Activated CD8-positive, alpha-beta T cell treated with anti-CD3 and anti-CD28 coated beads, Interleukin-2, amount 10 ng/mL, durations not matched to agents 7 days and 5 days (primary cell): ENCODE measurements around the gene CIZ1. TPM values are rescaled to one million over a fixed set of nuclear protein-coding genes. Genes with fewer than 3 reads are reported as not detected.

Experiments
- ATAC-seq: fragments of 150-1000 bp; cut with Tn5 transposase; one replicate; pipeline ENCODE4 v1.10.0; 2021; ENCODE audit warnings: moderate library complexity
- CTCF ChIA-PET: fragments of 350-600 bp; sonication (Branson Sonifier 250); formaldehyde crosslinking; loops from one replicate; lab custom pipeline; 2021; ENCODE audit warnings: antibody characterized with exemption; lab: Charles Lee
- POLR2A ChIA-PET: fragments of 350-600 bp; sonication (Branson Sonifier 250); formaldehyde crosslinking; loops from one replicate; lab custom pipeline; 2021; ENCODE audit warnings: antibody characterized with exemption; lab: Charles Lee
- DNase-seq: peaks from one replicate; pipeline ENCODE4 v3.0.0-alpha.2; 2020
- H3K27ac Mint-ChIP-seq: one replicate; pipeline ENCODE4 v1.8.0; 2021; ENCODE audit warnings: mild to moderate bottlenecking, mixed read lengths
- H3K27me3 Mint-ChIP-seq: one replicate; pipeline ENCODE4 v1.8.0; 2021; ENCODE audit warnings: low read depth, mixed read lengths
- H3K36me3 Mint-ChIP-seq: one replicate; pipeline ENCODE4 v1.8.0; 2021; ENCODE audit warnings: low read depth, mixed read lengths
- H3K4me1 Mint-ChIP-seq: one replicate; pipeline ENCODE4 v1.8.0; 2021; ENCODE audit warnings: low read depth, mixed read lengths
- H3K4me3 Mint-ChIP-seq: one replicate; pipeline ENCODE4 v1.8.0; 2021; ENCODE audit warnings: mild to moderate bottlenecking, mixed read lengths
- H3K9me3 Mint-ChIP-seq: one replicate; pipeline ENCODE4 v1.8.0; 2022; ENCODE audit warnings: mixed read lengths; ENCODE audit not compliant: insufficient read depth
- total RNA-seq, 2 experiments: library from RNA; stranded (reverse); gene quantifications; one replicate each; pipeline ENCODE4 v1.2.3, GENCODE V29; 2021

Gene CIZ1
- total RNA-seq, 2 experiments from 2014 or later, result 121 to 127 TPM

DNA sequence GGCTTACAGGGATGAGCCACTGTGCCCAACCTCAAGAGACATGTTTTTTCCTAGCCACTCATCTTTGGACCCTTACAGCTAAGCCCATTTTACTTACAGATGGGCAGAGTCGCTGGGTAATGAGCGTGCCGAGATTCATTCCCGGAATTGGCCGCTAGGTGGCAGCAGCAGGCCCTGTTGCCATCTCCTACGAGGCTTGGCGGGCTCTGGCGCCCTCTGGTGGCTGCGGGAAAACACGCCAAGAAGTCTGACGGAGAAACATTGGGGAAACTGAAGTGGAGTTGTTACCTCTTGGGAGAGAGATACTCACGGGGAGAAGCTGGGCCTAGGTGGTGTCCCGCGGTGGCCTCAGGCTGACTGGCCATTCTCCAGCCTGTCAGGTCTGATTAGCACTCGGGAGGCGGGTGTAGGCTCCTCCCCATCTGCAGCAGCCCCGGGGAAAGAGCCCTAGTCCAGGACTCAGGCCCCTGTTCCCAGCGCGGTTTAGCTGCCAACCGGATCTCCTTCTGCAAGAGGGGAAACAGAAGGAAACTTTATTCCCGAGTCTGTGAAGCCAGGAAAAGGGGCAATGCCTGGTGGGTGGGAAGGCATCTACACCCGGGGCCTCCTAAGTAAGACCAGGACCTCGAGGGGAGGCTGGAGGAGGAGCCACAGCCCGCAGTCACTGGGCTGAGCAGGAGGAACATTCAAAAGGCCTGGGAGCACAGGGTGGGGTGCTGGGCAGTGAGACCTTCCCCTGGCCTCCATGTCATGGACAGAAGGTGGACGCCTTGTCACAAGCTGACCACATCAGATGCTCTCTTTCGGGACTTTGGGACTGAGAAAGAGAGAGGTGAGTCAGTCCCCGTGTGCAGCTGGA, 73.5 kb downstream of the CIZ1 start:
- no peaks in the 10 kb centered on the region for H3K9me3 Mint-ChIP-seq
- no peak overlapping the region for H3K27ac Mint-ChIP-seq
- H3K4me1 Mint-ChIP-seq, result peaks cover 10% of the 10 kb centered on the region
- DNase-seq (peak; percentile 98), ATAC-seq (peak; percentile 90)
- H3K4me3 Mint-ChIP-seq, result no peak overlapping the region
- H3K36me3 Mint-ChIP-seq, result peaks cover 6% of the 10 kb centered on the region
- ChIA-PET POLR2A (interaction anchor here (0.7 kb wide), 1 partner anchor 148 kb away, joined by 3 read pairs; no protein-coding TSS in a partner anchor), CTCF (interaction anchor here (0.6 to 2.8 kb wide), 57 partner anchors 10 to 236 kb away, joined by 3 to 42 read pairs (median 4); partner anchors contain the start of genes DPM2, EEIG1, NAIF1 and PIP5KL1)
- no peaks in the 10 kb centered on the region for H3K27me3 Mint-ChIP-seq

DNA sequence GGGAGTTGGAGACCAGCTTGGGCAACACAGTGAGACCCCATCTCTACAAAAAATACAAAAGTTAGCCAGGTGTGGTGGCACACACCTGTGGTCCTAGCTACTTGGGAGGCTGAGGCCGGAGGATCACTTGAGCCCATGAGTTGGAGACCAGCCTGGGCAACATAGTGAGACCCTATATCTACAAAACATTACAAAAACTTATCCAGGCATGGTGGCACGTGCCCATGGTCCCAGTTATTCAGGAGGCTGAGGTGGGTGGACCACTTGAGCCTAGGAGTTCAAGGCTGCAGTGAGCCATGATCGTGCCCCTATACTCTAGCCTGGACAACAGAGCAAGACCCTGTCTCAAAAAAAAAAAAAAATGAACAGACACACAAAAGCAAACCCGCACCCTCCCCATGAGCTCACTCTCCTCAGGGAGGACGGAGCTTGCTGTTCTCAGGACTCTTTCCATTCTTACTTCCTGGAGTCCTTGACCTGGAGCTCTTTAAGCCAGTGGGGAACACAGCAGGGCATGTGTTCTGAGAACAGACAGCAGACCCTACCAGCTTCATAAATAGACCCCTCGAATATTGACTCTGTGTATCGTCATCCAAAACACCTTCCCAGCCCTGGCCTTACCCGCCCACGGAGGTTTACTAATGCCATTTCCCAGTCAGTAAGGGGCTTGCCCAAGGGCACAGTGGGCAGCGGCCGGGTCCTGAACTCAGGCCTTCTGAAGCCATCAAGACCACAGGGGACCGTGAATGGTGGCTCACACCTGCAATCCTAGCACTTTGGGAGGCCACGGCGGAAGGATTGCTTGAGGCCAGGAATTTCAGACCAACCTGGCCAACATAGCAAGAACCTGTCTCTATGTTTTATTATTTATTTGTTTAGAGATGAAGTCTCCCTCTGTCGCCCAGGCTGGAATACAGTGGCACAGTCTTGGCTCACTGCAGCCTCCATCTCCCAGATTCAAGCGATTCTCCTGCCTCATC, 75.0 kb downstream of the CIZ1 start:
- ChIA-PET POLR2A (interaction anchor here (1.6 kb wide), 1 partner anchor 23 kb away, joined by 3 read pairs; no protein-coding TSS in a partner anchor), CTCF (interaction anchor here (0.8 to 2.8 kb wide), 10 partner anchors 10 to 162 kb away, joined by 3 to 30 read pairs (median 4); no protein-coding TSS in a partner anchor)
- no peaks in the 10 kb centered on the region for H3K27me3 Mint-ChIP-seq
- ATAC-seq, result no peak
- no peak overlapping the region for H3K27ac Mint-ChIP-seq
- no peaks in the 10 kb centered on the region for H3K9me3 Mint-ChIP-seq
- H3K36me3 Mint-ChIP-seq, result peaks cover 8% of the 10 kb centered on the region
- DNase-seq, result no peak
- H3K4me3 Mint-ChIP-seq, result no peak overlapping the region
- peaks cover 10% of the 10 kb centered on the region for H3K4me1 Mint-ChIP-seq

Other genes starting within 250 kb of the CIZ1 start
- 100 to 1,000 TPM; 227 to 232 TPM for gene EEIG1, start 210.6 kb downstream of the CIZ1 start, total RNA-seq
- gene NAIF1, start 124.3 kb downstream of the CIZ1 start, total RNA-seq, result 10 to 100 TPM; 13.3 to 15.4 TPM
- gene SLC25A25, start 123.3 kb downstream of the CIZ1 start, total RNA-seq, result 10 to 100 TPM; 17.2 to 19.2 TPM
- gene PTGES2, start 63.8 kb downstream of the CIZ1 start, total RNA-seq, result 10 to 100 TPM; 51.8 to 57.7 TPM
- gene LCN2, start 42.1 kb downstream of the CIZ1 start, total RNA-seq, result not detected
- gene BBLN, start 31.3 kb downstream of the CIZ1 start, total RNA-seq, result 100 to 1,000 TPM in 1 of 2 experiments, 10 to 100 TPM in 1; 94.3 to 105 TPM
- gene DNM1, start 11.8 kb upstream of the CIZ1 start, total RNA-seq, result under 1 TPM; 0.21 to 0.29 TPM
- gene GOLGA2, start 84.4 kb upstream of the CIZ1 start, total RNA-seq, result 10 to 100 TPM; 57.9 to 58.8 TPM
- 10 to 100 TPM; 12.2 to 13.7 TPM for gene SWI5, start 84.7 kb upstream of the CIZ1 start, total RNA-seq
- gene TRUB2, start 130.9 kb upstream of the CIZ1 start, total RNA-seq, result 10 to 100 TPM; 25.5 to 27.7 TPM
- 10 to 100 TPM; 31.8 to 34.9 TPM for gene COQ4, start 131.3 kb upstream of the CIZ1 start, total RNA-seq
- 10 to 100 TPM; 19.0 to 21.7 TPM for gene SLC27A4, start 149.0 kb upstream of the CIZ1 start, total RNA-seq
- gene URM1, start 179.8 kb upstream of the CIZ1 start, total RNA-seq, result 10 to 100 TPM; 78.9 to 79.9 TPM
- gene CERCAM, start 229.3 kb upstream of the CIZ1 start, total RNA-seq, result 1 to 10 TPM; 3.9 to 4.2 TPM